Left lung (tissue), 10 donors: ENCODE data around the gene TLCD3B. TPM values are rescaled to one million over a fixed set of nuclear protein-coding genes. Genes with fewer than 3 reads are reported as not detected.

Experiments used
- ATAC-seq: fragments of 200-7000 bp; cut with Tn5 transposase; one replicate; pipeline ENCODE4 v1.9.1; 2020; ENCODE audit warnings: moderate library complexity
- DNase-seq, 4 donors: peaks; one replicate each; pipeline ENCODE4 v3.0.0-alpha.2; 2013 to 2020
- H3K27ac ChIP-seq, 2 donors: fragments of 200-600 bp; sonication (generic) in 1 of 2; one replicate each; pipeline versions ENCODE4 v1.5.0 to v1.8.0; 2020 to 2021
- H3K27me3 ChIP-seq, 2 donors: fragments of 200-600 bp; sonication (generic) in 1 of 2; one replicate each; pipeline versions ENCODE4 v1.5.0 to v1.8.0; 2020 to 2021
- H3K36me3 ChIP-seq, 2 donors: fragments of 200-600 bp; sonication (generic) in 1 of 2; one replicate each; pipeline versions ENCODE4 v1.5.0 to v1.8.0; 2020 to 2021
- H3K4me1 ChIP-seq, 2 donors: fragments of 200-600 bp; one replicate each; pipeline ENCODE4 v1.8.0; 2021
- H3K4me3 ChIP-seq, 2 donors: fragments of 200-600 bp; sonication (generic) in 1 of 2; one replicate each; pipeline versions ENCODE4 v1.5.0 to v1.8.0; 2020 to 2021; ENCODE audit warnings: mild to moderate bottlenecking in 1 of 2
- H3K9me3 ChIP-seq, 2 donors: fragments of 200-600 bp; sonication (generic) in 1 of 2; one replicate each; pipeline versions ENCODE4 v1.5.0 to v1.8.0; 2020 to 2021
- intact Hi-C, 2 donors: fragments of 100-400 bp; cut with DNase I; formaldehyde crosslinking; loops; one replicate each; pipeline versions ENCODE4 v1.11.2 to v1.14.2; 2022
- polyA plus RNA-seq, 6 donors: library from polyadenylated mRNA; unstranded; fragments of 120-200 nt; gene quantifications; one replicate each; pipeline ENCODE4 v1.2.1, GENCODE V29; 2013; ENCODE audit not compliant: insufficient read length in 6 of 6
- total RNA-seq, 2 donors: library from RNA; stranded (reverse); fragmentation: NEBNext Ultra II Directional; extraction: Animal tissue kit (Norgen Biotek cat#: 25700); gene quantifications; one replicate each; pipeline ENCODE4 v1.2.1, GENCODE V29; 2021
- TF ChIP-seq, protein P1 (sequence below), 2 donors: fragments of 200-600 bp; sonication (generic) in 1 of 2; IDR thresholded peaks; one replicate each; pipeline versions ENCODE4 v1.5.0 to v1.8.0; 2021; ENCODE audit warnings: antibody characterized with exemption in 2 of 2
- donor health status: DM: no; HTN: yes; CAD: no.
- donor health status: DM: no; HTN: no; CAD: no.

Gene TLCD3B
- total and polyA plus RNA-seq, 8 donors, result 0.28 to 1.4 (median 0.85) TPM; not detected in 1

DNA sequence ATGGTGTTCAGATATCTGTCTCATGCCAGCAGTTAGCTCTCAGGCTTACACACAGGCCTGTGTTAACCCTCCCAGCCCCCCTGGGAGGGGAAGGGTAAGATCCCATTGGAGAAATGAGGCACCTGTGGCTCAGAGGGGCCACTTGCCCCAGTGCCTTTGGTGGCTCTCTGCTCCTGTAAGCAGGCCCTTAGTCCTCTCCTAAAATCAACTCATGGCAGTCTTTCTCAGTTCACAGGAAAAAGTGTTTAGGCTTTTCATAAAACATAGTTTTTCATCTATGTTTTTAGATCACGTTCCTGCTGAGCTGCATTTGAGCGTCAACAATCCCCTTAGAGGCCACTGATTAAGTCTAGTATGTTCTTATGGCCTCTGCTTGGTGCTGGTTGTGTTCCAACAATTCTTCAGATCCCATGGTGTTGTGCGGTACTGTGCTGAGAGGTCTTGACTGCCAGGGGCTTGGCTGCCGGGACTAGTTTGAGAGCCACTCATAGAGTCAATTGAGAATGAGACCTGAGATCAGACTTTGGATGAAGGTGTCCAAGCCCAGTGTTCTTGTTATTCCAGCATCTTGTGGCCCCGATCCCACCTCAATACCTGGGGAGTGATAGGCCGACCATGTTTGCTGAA, 46.8 kb downstream of the TLCD3B start:
- Histone ChIP-seq H3K4me3 (no peak overlapping the region), H3K27me3 (no peaks in the 10 kb centered on the region), H3K4me1 (peaks cover 5 to 24% of the 10 kb centered on the region in 2 donors), H3K36me3 (peaks cover 16 to 100% of the 10 kb centered on the region in 2 donors), H3K9me3 (no peaks in the 10 kb centered on the region), H3K27ac (peak overlapping the region; percentile 39 to 79)
- TF ChIP-seq, protein P1, sequence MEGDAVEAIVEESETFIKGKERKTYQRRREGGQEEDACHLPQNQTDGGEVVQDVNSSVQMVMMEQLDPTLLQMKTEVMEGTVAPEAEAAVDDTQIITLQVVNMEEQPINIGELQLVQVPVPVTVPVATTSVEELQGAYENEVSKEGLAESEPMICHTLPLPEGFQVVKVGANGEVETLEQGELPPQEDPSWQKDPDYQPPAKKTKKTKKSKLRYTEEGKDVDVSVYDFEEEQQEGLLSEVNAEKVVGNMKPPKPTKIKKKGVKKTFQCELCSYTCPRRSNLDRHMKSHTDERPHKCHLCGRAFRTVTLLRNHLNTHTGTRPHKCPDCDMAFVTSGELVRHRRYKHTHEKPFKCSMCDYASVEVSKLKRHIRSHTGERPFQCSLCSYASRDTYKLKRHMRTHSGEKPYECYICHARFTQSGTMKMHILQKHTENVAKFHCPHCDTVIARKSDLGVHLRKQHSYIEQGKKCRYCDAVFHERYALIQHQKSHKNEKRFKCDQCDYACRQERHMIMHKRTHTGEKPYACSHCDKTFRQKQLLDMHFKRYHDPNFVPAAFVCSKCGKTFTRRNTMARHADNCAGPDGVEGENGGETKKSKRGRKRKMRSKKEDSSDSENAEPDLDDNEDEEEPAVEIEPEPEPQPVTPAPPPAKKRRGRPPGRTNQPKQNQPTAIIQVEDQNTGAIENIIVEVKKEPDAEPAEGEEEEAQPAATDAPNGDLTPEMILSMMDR (IDR thresholded peaks at IDR 0.05), result no peak
- DNase-seq (peak in 1 of 4 donors; percentile 61), ATAC-seq (peak; percentile 68)
- intact Hi-C loops, result no loop called here

DNA sequence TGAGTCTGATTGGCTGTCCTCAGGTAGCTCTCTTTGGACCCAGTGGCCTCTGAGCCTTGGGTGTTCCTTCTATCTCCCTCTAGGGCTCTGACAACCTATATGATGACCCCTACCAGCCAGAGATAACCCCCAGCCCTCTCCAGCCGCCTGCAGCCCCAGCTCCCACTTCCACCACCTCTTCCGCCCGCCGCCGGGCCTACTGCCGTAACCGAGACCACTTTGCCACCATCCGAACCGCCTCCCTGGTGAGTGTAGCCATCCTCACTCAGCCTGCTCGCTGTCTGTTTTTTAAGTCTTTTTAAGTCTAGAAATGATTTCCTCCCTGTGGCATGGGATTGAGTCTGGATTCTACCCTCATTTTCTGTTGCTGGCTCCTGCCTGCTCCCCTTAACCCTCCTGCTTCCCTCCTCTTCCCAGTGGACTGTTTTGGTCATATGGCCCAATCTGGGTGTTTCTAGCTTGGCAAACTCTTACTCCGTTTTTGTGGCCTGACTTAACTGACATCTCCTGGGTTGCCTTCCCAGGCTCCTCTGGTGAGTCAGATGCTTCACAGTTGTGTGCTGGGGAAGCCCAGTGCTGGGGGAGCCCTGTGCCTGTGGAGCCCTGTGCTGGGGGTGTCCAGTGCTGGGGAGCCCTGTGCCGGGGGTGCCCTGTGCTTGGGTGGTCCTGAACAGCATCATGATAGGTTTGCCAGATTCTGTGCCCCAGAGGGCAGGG, 47.5 kb downstream of the TLCD3B start:
- DNase-seq (no peak), ATAC-seq (peak; percentile 41)
- no peaks in the 10 kb centered on the region for H3K9me3 ChIP-seq
- H3K27me3 ChIP-seq, result no peaks in the 10 kb centered on the region
- peak overlapping the region; percentile 39 to 79 for H3K27ac ChIP-seq
- H3K4me3 ChIP-seq, result no peak overlapping the region
- TF ChIP-seq, protein P1 (IDR thresholded peaks at IDR 0.05), result no peak
- peaks cover 16 to 100% of the 10 kb centered on the region in 2 donors for H3K36me3 ChIP-seq
- H3K4me1 ChIP-seq, result peaks cover 5 to 26% of the 10 kb centered on the region in 2 donors
- intact Hi-C loops, result no loop called here

DNA sequence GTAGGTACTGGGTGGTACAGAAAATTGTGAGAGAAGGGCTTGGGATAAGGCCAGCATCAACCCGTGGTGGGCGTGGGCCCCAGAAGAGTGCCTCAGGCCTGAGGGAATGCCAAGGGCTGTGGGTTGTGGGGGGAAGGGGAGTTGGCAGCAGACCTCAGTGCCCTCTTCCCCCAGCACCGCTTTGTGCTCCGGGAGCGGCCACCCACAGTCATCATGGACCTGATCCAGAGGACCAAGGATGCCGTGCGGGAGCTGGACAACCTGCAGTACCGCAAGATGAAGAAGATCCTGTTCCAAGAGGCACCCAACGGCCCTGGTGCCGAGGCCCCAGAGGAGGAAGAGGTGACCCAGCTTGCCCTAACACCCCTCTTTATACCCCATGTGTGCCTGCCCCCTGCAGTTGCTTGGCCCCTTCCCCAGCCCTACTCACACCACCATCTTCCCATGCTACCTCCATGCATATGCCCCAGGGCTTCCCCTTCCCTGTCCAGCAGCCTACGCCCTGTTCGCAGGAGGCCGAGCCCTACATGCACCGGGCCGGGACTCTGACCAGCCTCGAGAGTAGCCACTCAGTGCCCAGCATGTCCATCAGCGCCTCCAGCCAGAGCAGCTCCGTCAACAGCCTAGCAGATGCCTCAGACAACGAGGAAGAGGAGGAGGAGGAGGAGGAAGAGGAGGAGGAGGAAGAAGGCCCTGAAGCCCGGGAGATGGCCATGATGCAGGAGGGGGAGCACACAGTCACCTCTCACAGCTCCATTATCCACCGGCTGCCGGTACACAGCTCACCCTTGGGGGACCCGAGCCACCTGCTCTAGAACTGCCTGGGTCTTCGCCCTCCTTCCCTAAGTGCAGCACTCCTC, 48.3 kb downstream of the TLCD3B start:
- H3K4me3 ChIP-seq, result no peak overlapping the region
- ATAC-seq, result no peak
- peak in 1 of 4 donors; percentile 69 for DNase-seq
- H3K9me3 ChIP-seq, result no peaks in the 10 kb centered on the region
- peaks cover 16 to 100% of the 10 kb centered on the region in 2 donors for H3K36me3 ChIP-seq
- TF ChIP-seq, protein P1 (IDR thresholded peaks at IDR 0.05), result no peak
- H3K4me1 ChIP-seq, result peaks cover 5 to 24% of the 10 kb centered on the region in 2 donors
- no peaks in the 10 kb centered on the region for H3K27me3 ChIP-seq
- no peak overlapping the region for H3K27ac ChIP-seq
- intact Hi-C loops, result no loop called here

DNA sequence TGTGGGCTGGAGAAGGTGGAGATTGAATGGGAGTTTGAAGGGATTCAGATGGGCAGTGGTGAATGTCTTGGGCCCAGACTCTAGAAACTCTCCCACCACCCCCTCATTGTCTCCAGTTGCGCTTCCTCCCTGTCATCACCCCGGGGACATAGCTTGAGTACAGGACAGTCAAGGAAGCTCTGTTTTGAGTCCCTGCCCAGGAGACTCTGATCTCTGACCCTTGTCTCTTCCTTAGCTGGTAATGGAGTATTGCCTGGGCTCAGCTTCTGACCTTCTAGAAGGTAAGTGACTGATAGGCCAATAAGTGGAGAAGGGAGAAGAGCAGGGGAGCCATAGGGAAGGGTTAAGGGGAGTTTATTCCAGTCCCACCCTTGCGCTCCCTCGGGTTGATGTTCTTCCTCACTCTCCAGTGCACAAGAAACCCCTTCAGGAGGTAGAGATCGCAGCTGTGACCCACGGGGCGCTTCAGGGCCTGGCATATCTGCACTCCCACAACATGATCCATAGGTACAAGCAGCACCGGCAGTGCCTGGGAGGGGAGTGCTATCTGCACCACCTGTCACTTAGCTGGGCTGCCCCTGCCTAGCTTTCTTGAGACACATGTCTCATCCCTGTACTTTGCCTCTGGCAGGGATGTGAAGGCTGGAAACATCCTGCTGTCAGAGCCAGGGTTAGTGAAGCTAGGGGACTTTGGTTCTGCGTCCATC, 52.4 kb downstream of the TLCD3B start:
- peaks cover 27 to 43% of the 10 kb centered on the region in 2 donors for H3K4me1 ChIP-seq
- ATAC-seq (no peak), DNase-seq (no peak)
- no peaks in the 10 kb centered on the region for H3K27me3 ChIP-seq
- H3K4me3 ChIP-seq, result no peak overlapping the region
- TF ChIP-seq, protein P1 (IDR thresholded peaks at IDR 0.05), result no peak
- H3K27ac ChIP-seq, result peak overlapping the region in 1 of 2 donors; percentile 91
- peaks cover 5 to 62% of the 10 kb centered on the region in 2 donors for H3K36me3 ChIP-seq
- intact Hi-C loops, result no loop called here
- H3K9me3 ChIP-seq, result no peaks in the 10 kb centered on the region
